HFF-Myc (cell line): ENCODE data around the gene PRSS33.
A peak's percentile ranks its signal among the peaks of the same experiment; 100 is the strongest.

Experiments used
- DNase-seq: peaks from one replicate; pipeline ENCODE4 v3.0.0-alpha.2; 2011; ENCODE audit warnings: low read depth; ENCODE audit errors: extremely low read depth
- H3K4me3 ChIP-seq: replicated peaks from 2 replicates; pipeline ENCODE4 v1.5.1; 2011; ENCODE audit warnings: low read depth, mild to moderate bottlenecking, control low read depth, low read length
- TF ChIP-seq, protein P1 (sequence below): IDR thresholded peaks from 2 replicates; pipeline ENCODE4 v1.5.1; 2012; ENCODE audit warnings: mild to moderate bottlenecking, low read depth, low read length, control low read depth; ENCODE audit errors: missing control alignments

The PRSS33 gene

DNA sequence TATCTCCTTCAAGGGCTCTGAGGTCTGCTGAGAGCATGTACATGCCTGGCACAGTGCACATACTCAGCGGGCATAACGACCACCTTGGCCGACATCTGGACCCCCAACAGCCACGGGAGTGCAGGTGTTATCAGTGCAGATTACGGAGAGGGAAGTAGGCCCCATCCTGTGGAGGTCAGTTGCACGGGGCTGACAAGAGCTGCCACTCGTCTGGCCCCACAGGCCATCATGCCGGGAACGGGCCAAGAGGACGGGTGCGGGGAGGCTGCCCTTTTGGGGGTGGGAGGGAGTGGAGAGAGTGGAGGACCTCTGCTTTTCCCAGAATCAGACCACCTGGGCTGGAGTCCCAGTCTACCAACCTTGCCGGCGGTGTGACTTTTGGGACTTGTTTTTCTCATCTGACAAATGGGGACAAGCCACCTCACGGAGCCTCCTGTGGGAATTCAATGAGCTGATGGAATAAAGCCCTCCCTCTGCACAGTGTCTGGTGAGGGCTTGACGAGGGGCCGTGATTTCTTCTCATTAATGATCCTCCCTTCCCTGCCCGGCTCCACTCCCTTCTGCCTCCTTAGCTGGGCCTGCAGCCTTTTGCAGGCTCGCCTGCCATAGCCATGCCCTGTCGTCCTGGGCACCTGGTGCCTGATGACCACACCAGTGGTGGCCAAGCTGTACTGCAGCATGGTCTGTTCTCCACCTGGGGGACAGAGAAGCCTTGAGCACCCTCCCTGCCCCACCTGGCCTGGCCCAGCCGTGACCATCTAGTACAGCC is 4.6 kb downstream of the PRSS33 start:
- H3K4me3 ChIP-seq: no peak overlapping the region
- TF ChIP-seq, protein P1, sequence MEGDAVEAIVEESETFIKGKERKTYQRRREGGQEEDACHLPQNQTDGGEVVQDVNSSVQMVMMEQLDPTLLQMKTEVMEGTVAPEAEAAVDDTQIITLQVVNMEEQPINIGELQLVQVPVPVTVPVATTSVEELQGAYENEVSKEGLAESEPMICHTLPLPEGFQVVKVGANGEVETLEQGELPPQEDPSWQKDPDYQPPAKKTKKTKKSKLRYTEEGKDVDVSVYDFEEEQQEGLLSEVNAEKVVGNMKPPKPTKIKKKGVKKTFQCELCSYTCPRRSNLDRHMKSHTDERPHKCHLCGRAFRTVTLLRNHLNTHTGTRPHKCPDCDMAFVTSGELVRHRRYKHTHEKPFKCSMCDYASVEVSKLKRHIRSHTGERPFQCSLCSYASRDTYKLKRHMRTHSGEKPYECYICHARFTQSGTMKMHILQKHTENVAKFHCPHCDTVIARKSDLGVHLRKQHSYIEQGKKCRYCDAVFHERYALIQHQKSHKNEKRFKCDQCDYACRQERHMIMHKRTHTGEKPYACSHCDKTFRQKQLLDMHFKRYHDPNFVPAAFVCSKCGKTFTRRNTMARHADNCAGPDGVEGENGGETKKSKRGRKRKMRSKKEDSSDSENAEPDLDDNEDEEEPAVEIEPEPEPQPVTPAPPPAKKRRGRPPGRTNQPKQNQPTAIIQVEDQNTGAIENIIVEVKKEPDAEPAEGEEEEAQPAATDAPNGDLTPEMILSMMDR: no peak
- DNase-seq: no peak

DNA sequence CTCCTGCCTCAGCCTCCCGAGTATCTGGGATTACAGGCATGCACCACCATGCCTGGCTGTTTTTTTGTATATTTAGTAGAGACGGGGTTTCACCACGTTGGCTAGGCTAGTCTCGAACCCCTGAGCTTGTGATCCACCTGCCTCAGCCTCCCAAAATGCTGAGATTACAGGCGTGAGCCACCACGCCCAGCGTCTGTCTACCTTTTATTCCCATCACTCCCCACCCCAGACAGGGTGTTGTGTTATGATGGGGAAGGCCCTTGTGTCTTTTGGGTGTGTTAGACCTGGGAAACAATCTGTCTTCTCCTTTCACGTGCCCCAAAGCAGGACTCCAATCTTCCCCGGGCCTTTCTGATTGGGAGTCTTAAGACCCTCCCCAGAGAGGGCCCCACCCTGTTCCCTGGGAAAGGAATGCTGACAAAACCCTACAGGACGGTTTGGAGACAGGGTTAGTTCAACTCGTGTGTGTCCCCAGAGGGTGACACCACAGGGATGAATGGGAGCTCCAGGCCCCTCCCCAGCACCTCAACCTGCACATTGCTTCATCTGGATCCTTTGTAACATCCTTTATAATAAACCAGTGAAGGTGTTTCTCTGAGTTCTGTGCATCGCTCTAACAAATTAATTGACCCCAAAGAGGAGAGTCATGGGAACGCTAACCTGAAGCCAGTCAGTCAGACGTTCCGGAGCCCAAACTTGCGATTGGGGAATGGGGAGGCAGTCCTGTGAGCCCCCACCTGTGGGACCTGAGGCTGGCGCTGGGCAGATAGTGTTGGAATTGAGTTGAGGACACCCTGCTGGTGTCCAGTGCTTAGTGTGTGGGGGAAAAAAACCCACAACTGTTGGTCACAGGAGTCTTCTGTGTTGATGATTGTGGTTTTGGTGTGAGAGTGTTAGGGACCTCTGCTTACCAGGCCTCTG is 7.1 kb downstream of the PRSS33 start:
- no peak overlapping the region for H3K4me3 ChIP-seq
- no peak for DNase-seq
- TF ChIP-seq, protein P1: no peak

- no peak for DNase-seq
- TF ChIP-seq, protein P1: no peak
- no peak overlapping the region for H3K4me3 ChIP-seq
Observed at GRCh38 chr16:2779151-2779920, 8.0 kb downstream of the PRSS33 start.

DNA sequence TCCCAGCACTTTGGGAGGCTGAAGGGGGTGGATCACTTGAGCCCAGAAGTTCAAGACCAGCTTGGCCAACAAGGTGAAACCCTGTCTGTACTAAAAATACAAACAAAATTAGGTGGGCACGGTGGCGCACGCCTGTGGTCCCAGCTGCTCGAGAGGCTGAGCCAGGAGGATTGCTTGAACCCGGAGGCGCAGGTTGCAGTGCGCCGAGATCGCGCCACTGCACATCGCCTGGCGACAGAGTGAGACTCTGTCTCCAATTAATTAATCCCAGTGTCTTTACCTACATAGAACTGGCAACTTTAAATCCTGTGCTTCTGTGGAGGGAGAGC is 8.8 kb downstream of the PRSS33 start:
- TF ChIP-seq, protein P1: no peak
- peak overlapping the region; percentile 93 for H3K4me3 ChIP-seq
- no peak for DNase-seq

- no peak for DNase-seq
- peak overlapping the region; percentile 93 for H3K4me3 ChIP-seq
- TF ChIP-seq, protein P1: no peak
Observed at GRCh38 chr16:2777903-2778629, 9.3 kb downstream of the PRSS33 start.
